ENCODE results near the gene HMHB1.

DNA sequence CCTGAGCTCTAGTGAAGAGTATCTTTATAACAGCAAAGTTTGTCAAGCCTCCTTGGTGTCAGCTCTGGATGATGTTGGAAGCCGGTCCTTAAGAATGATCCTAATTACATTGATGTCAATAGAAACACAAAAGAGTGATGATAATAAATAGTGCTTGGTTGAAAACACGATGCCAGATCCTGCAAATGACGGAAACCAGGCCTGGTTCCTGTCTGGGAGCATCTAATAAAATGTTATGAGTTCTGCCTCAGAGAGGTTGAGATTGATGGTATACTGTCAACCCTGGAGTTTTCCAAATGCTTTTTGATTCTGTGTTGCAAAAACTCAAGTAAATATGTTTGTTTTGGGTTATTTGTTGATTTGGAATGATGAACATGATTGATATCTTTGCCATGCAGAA lies 23.3 kb downstream of the HMHB1 start:
- TF ChIP-seq, protein P1, sequence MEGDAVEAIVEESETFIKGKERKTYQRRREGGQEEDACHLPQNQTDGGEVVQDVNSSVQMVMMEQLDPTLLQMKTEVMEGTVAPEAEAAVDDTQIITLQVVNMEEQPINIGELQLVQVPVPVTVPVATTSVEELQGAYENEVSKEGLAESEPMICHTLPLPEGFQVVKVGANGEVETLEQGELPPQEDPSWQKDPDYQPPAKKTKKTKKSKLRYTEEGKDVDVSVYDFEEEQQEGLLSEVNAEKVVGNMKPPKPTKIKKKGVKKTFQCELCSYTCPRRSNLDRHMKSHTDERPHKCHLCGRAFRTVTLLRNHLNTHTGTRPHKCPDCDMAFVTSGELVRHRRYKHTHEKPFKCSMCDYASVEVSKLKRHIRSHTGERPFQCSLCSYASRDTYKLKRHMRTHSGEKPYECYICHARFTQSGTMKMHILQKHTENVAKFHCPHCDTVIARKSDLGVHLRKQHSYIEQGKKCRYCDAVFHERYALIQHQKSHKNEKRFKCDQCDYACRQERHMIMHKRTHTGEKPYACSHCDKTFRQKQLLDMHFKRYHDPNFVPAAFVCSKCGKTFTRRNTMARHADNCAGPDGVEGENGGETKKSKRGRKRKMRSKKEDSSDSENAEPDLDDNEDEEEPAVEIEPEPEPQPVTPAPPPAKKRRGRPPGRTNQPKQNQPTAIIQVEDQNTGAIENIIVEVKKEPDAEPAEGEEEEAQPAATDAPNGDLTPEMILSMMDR (IDR thresholded peaks at IDR 0.05; ENCODE audit: poor library complexity): no peak
- TF ChIP-seq EZH2 (IDR thresholded peaks at IDR 0.05; ENCODE audit: borderline replicate concordance) (no peak), EZH2phosphoT487 (IDR thresholded peaks at IDR 0.05; ENCODE audit: low read depth, severe bottlenecking, unreplicated experiment) (no peak)
